NCI-H1105 (cell line): ENCODE results near the gene MEDAG.

Experiments used
- DNase-seq: peaks from one replicate; lab custom pipeline; 2025; lab: John Stamatoyannopoulos, UW

Gene MEDAG

GRCh38 chr13:30905932-30906383 is at the start of gene MEDAG:
TSS of gene MEDAG (plus strand) at chr13:30906271. CDS start at chr13:30906516, 245 bp downstream.
- no peak for DNase-seq

GRCh38 chr13:30857018-30857417 is 49.1 kb upstream of the MEDAG start:
- DNase-seq, result no peak

GRCh38 chr13:30857636-30858035 is 48.4 kb upstream of the MEDAG start:
- no peak for DNase-seq

- DNase-seq, result no peak
These were observed 46.7 kb upstream of the MEDAG start for GRCh38 chr13:30859326-30859725.

GRCh38 chr13:30861163-30861562 is 44.9 kb upstream of the MEDAG start:
- DNase-seq, result no peak

GRCh38 chr13:30861836-30862467 is 44.1 kb upstream of the MEDAG start:
- DNase-seq, result no peak

- DNase-seq, result no peak
These were observed 43.4 kb upstream of the MEDAG start for GRCh38 chr13:30862707-30863106.

- DNase-seq, result no peak
These were observed 42.8 kb upstream of the MEDAG start for GRCh38 chr13:30863231-30863630.

- no peak for DNase-seq
These were observed 42.3 kb upstream of the MEDAG start for GRCh38 chr13:30863796-30864195.

- no peak for DNase-seq
These were observed 41.5 kb upstream of the MEDAG start for GRCh38 chr13:30864433-30865122.

- peak; percentile 41 for DNase-seq
These were observed 40.7 kb upstream of the MEDAG start for GRCh38 chr13:30865123-30866049.

GRCh38 chr13:30866677-30867076 is 39.4 kb upstream of the MEDAG start:
- DNase-seq, result no peak

GRCh38 chr13:30867089-30867669 is 38.9 kb upstream of the MEDAG start:
- no peak for DNase-seq

- DNase-seq, result no peak
These were observed 37.1 kb upstream of the MEDAG start for GRCh38 chr13:30868799-30869470.

GRCh38 chr13:30869491-30869890 is 36.6 kb upstream of the MEDAG start:
- DNase-seq, result no peak

- DNase-seq, result no peak
These were observed 35.8 kb upstream of the MEDAG start for GRCh38 chr13:30870049-30870884.

- no peak for DNase-seq
These were observed 35.0 kb upstream of the MEDAG start for GRCh38 chr13:30870916-30871587.

- DNase-seq, result no peak
These were observed 34.3 kb upstream of the MEDAG start for GRCh38 chr13:30871588-30872275.

- no peak for DNase-seq
These were observed 33.8 kb upstream of the MEDAG start for GRCh38 chr13:30872276-30872594.
